Glutamatergic neuron (in vitro differentiated cells): ENCODE results near the gene RALGAPB. TPM values are rescaled to one million over a fixed set of nuclear protein-coding genes. Genes with fewer than 3 reads are reported as not detected.
A peak's percentile ranks its signal among the peaks of the same experiment; 100 is the strongest.

Experiments used
- DNase-seq: peaks from one replicate; pipeline ENCODE4 v3.0.0; 2022
- H3K27ac Mint-ChIP-seq: one replicate; pipeline ENCODE4 v1.8.0; 2020; ENCODE audit warnings: mild to moderate bottlenecking, mixed read lengths, inconsistent platforms; ENCODE audit not compliant: unreplicated experiment
- H3K27me3 Mint-ChIP-seq: one replicate; pipeline ENCODE4 v1.8.0; 2020; ENCODE audit warnings: mild to moderate bottlenecking, moderate library complexity, mixed read lengths, inconsistent platforms; ENCODE audit not compliant: unreplicated experiment
- H3K36me3 Mint-ChIP-seq: one replicate; pipeline ENCODE4 v1.8.0; 2020; ENCODE audit warnings: mild to moderate bottlenecking, mixed read lengths, inconsistent platforms; ENCODE audit not compliant: unreplicated experiment
- H3K4me1 Mint-ChIP-seq: one replicate; pipeline ENCODE4 v1.8.0; 2020; ENCODE audit warnings: mild to moderate bottlenecking, low read depth, mixed read lengths, inconsistent platforms; ENCODE audit not compliant: unreplicated experiment
- H3K4me3 Mint-ChIP-seq: one replicate; pipeline ENCODE4 v1.8.0; 2020; ENCODE audit warnings: mild to moderate bottlenecking, mixed read lengths, inconsistent platforms; ENCODE audit not compliant: unreplicated experiment
- H3K9me3 Mint-ChIP-seq: one replicate; pipeline ENCODE4 v1.8.0; 2020; ENCODE audit warnings: mild to moderate bottlenecking, moderate library complexity, mixed read lengths, inconsistent platforms; ENCODE audit not compliant: unreplicated experiment
- CTCF ChIP-seq: fragments of 200-600 bp; sonication (generic); IDR thresholded peaks from one replicate; pipeline ENCODE4 v1.5.0; 2021; ENCODE audit not compliant: partially characterized antibody, unreplicated experiment
- long read RNA-seq: library from polyadenylated mRNA; unstranded; transcript quantifications from one replicate; pipeline ENCODE4 v2.0.0, GENCODE V29; 2020; ENCODE audit not compliant: unreplicated experiment
- total RNA-seq: library from RNA; stranded (reverse); fragmentation: NEBNext Ultra II Directional; extraction: Animal tissue kit (Norgen Biotek cat#: 25700); gene quantifications from one replicate; pipeline ENCODE4 v1.2.1, GENCODE V29; 2021; ENCODE audit not compliant: unreplicated experiment

The RALGAPB gene
- 54.6 TPM for total RNA-seq
- long read RNA-seq, partial matches to known transcripts, result 3 of 4 reads
- long read RNA-seq, other reads (novel, unspliced or antisense), result 1 of 4 reads

- H3K36me3 Mint-ChIP-seq, result no peaks in the 10 kb centered on the region
- peak within 1 kb of the TSS; percentile 64 for H3K27ac Mint-ChIP-seq
- peaks cover 10% of the 10 kb centered on the region for H3K4me1 Mint-ChIP-seq
- TF ChIP-seq CTCF, result peak; percentile 13
- peak; percentile 99 for DNase-seq
- H3K9me3 Mint-ChIP-seq, result peaks cover 12% of the 10 kb centered on the region
- peaks cover 4% of the 10 kb centered on the region for H3K27me3 Mint-ChIP-seq
- H3K4me3 Mint-ChIP-seq, result peak within 1 kb of the TSS; percentile 91
Measured at GRCh38 chr20:38472513-38473366, at the start of gene RALGAPB. Gene RALGAPB (plus strand): TSS chr20:38472843. CDS start chr20:38488433, 15,590 bp downstream.

GRCh38 chr20:38423541-38423940, 49.1 kb upstream of the RALGAPB start:
- H3K36me3 Mint-ChIP-seq, result peaks cover 5% of the 10 kb centered on the region
- peak overlapping the region; percentile 53 for H3K27ac Mint-ChIP-seq
- peaks cover 9% of the 10 kb centered on the region for H3K4me1 Mint-ChIP-seq
- no peak for TF ChIP-seq CTCF
- peaks cover 2% of the 10 kb centered on the region for H3K9me3 Mint-ChIP-seq
- H3K4me3 Mint-ChIP-seq, result no peak overlapping the region
- H3K27me3 Mint-ChIP-seq, result peaks cover 2% of the 10 kb centered on the region
- no peak for DNase-seq

- no peak overlapping the region for H3K4me3 Mint-ChIP-seq
- peaks cover 10% of the 10 kb centered on the region for H3K36me3 Mint-ChIP-seq
- peaks cover 2% of the 10 kb centered on the region for H3K9me3 Mint-ChIP-seq
- no peak overlapping the region for H3K27ac Mint-ChIP-seq
- peaks cover 12% of the 10 kb centered on the region for H3K4me1 Mint-ChIP-seq
- TF ChIP-seq CTCF, result no peak
- peaks cover 4% of the 10 kb centered on the region for H3K27me3 Mint-ChIP-seq
- no peak for DNase-seq
Measured at GRCh38 chr20:38424401-38424800, 48.2 kb upstream of the RALGAPB start.

GRCh38 chr20:38426006-38426897, 46.4 kb upstream of the RALGAPB start:
- Mint-ChIP-seq H3K27ac (no peak overlapping the region), H3K36me3 (peaks cover 14% of the 10 kb centered on the region)

More at GRCh38 chr20:38426006-38426897, 46.4 kb upstream of the RALGAPB start:
- H3K4me1 Mint-ChIP-seq, result peaks cover 12% of the 10 kb centered on the region
- H3K27me3 Mint-ChIP-seq, result peaks cover 4% of the 10 kb centered on the region
- peaks cover 2% of the 10 kb centered on the region for H3K9me3 Mint-ChIP-seq
- no peak overlapping the region for H3K4me3 Mint-ChIP-seq
- TF ChIP-seq CTCF, result no peak
- DNase-seq, result no peak
